H1 (cell line): Measurements from ENCODE around the gene GAS6.

Source experiments
- CHD1 ChIP-seq: IDR thresholded peaks from 2 replicates; pipeline ENCODE4 v1.6.1; 2012; ENCODE audit warnings: low read depth, low read length, improper control_type of control experiment
- HDAC2 ChIP-seq, 2 experiments: fragments of 300-600 bp in 1 of 2; sonication (generic) in 1 of 2; IDR thresholded peaks; 2 replicates each; pipeline ENCODE4 v1.6.1; 2011 to 2012; ENCODE audit warnings: low read depth in 2 of 2, low read length in 2 of 2, mild to moderate bottlenecking in 2 of 2, moderate library complexity in 2 of 2, borderline replicate concordance in 1 of 2, inconsistent platforms in 1 of 2
- POLR2A ChIP-seq, 2 experiments: IDR thresholded peaks; 1 replicate in 1 of 2; 2 replicates in 1 of 2; pipeline ENCODE4 v1.6.1; 2011; ENCODE audit warnings: low read depth in 2 of 2, low read length in 2 of 2, mild to moderate bottlenecking in 2 of 2; ENCODE audit errors: control extremely low read depth in 1 of 2
- RNF2 ChIP-seq: fragments of 200-900, 300-1000 bp; sonication (generic); IDR thresholded peaks from 2 replicates; pipeline ENCODE4 v1.7.1; 2016; ENCODE audit warnings: borderline replicate concordance, low read depth, mild to moderate bottlenecking, antibody characterized with exemption, low read length; ENCODE audit not compliant: poor library complexity, severe bottlenecking; ENCODE audit errors: missing control alignments
- SIN3A ChIP-seq, 2 experiments: IDR thresholded peaks in 1 of 2; conservative IDR thresholded peaks in 1 of 2; 2 replicates each; pipeline ENCODE4 v1.6.1; 2011 to 2012; ENCODE audit warnings: low read length in 2 of 2, improper control_type of control experiment in 1 of 2, low read depth in 1 of 2, mild to moderate bottlenecking in 1 of 2
- TAF1 ChIP-seq: IDR thresholded peaks from 2 replicates; pipeline ENCODE4 v1.6.1; 2011; ENCODE audit warnings: mild to moderate bottlenecking, low read depth, low read length
- TBP ChIP-seq: IDR thresholded peaks from 2 replicates; pipeline ENCODE4 v1.6.1; 2011; ENCODE audit warnings: low read depth, low read length, improper control_type of control experiment
- TF ChIP-seq, protein P1 (sequence below): IDR thresholded peaks from 2 replicates; pipeline ENCODE4 v1.6.1; 2012; ENCODE audit warnings: inconsistent platforms
- TF ChIP-seq, protein P2 (sequence below), 3 experiments: IDR thresholded peaks; 1 replicate in 2 of 3; 2 replicates in 1 of 3; pipeline versions ENCODE4 v1.5.1 to v1.6.1; 2011; ENCODE audit warnings: low read length in 3 of 3, mild to moderate bottlenecking in 3 of 3, inconsistent platforms in 2 of 3, low read depth in 1 of 3, moderate library complexity in 1 of 3; ENCODE audit not compliant: insufficient read depth in 1 of 3; ENCODE audit errors: control extremely low read depth in 1 of 3

GRCh38 chr13:113883314-113883811 lies 19.5 kb upstream of the GAS6 start:
- TF ChIP-seq, protein P1, sequence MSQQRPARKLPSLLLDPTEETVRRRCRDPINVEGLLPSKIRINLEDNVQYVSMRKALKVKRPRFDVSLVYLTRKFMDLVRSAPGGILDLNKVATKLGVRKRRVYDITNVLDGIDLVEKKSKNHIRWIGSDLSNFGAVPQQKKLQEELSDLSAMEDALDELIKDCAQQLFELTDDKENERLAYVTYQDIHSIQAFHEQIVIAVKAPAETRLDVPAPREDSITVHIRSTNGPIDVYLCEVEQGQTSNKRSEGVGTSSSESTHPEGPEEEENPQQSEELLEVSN: no peak
- TF ChIP-seq TBP: no peak
- TF ChIP-seq, protein P2, sequence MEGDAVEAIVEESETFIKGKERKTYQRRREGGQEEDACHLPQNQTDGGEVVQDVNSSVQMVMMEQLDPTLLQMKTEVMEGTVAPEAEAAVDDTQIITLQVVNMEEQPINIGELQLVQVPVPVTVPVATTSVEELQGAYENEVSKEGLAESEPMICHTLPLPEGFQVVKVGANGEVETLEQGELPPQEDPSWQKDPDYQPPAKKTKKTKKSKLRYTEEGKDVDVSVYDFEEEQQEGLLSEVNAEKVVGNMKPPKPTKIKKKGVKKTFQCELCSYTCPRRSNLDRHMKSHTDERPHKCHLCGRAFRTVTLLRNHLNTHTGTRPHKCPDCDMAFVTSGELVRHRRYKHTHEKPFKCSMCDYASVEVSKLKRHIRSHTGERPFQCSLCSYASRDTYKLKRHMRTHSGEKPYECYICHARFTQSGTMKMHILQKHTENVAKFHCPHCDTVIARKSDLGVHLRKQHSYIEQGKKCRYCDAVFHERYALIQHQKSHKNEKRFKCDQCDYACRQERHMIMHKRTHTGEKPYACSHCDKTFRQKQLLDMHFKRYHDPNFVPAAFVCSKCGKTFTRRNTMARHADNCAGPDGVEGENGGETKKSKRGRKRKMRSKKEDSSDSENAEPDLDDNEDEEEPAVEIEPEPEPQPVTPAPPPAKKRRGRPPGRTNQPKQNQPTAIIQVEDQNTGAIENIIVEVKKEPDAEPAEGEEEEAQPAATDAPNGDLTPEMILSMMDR (IDR thresholded peaks at IDR 0.05; ENCODE audit: control extremely low read depth in 1 of 3, insufficient read depth in 1 of 3, low read depth in 1 of 3, low read length in 3 of 3): no peak
- no peak for TF ChIP-seq POLR2A (IDR thresholded peaks at IDR 0.05; ENCODE audit: control extremely low read depth in 1 of 2, low read depth in 2 of 2, low read length in 2 of 2)
- TF ChIP-seq RNF2: no peak
- no peak for TF ChIP-seq TAF1
- no peak for TF ChIP-seq SIN3A (conservative IDR thresholded peaks at IDR 0.05 in 1 of 2, IDR thresholded peaks at IDR 0.05 in 1 of 2; ENCODE audit: low read depth in 1 of 2, low read length in 2 of 2)
- TF ChIP-seq HDAC2 (IDR thresholded peaks at IDR 0.05; ENCODE audit: borderline replicate concordance in 1 of 2, low read depth in 2 of 2, low read length in 2 of 2): no peak
- no peak for TF ChIP-seq CHD1
